Measurements from ENCODE around the gene FAM229A. TPM values are rescaled to one million over a fixed set of nuclear protein-coding genes. Genes with fewer than 3 reads are reported as not detected.
"Not testable (repeated sequence)": the region's sequence is repeated elsewhere in the genome, so short reads cannot be mapped to it uniquely, and the experiment has no call there.

Gene FAM229A
- total RNA-seq, 1 experiment from 2014 or later: 5.6 TPM

DNA sequence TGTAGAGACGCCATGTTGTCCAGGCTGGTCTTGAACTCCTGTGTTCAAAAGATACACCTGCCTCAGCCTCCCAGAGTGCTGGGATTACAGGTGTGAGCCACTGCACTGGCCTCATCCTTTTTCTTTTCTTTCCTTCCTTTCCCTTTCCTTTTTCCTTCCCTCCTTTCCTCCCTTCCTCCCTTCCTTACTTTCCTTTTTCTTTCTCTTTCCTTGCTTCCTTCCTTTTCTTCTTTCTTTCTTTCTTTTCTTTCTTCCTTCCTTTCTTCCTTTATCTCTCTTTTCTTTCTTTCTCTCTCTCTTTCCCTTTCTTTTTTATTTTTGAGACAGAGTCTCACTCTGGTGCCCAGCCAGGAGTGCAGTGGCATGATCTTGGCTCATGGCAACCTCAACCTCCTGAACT lies 5.8 kb downstream of the FAM229A start:
- no peaks in the 10 kb centered on the region for H3K79me1 ChIP-seq (ENCODE audit: insufficient read depth, low read depth, low read length, poor library complexity, severe bottlenecking)
- H2BK20ac ChIP-seq (ENCODE audit: low read depth, low read length, poor library complexity, severe bottlenecking): no peak overlapping the region
- H3K27ac Mint-ChIP-seq: no peak overlapping the region; a peak in 1 of 7 replicates
- peaks cover 9% of the 10 kb centered on the region for H3K23me2 ChIP-seq (ENCODE audit: insufficient read length, low read depth, low read length, poor library complexity, severe bottlenecking)
- H3K9me3 ChIP-seq (ENCODE audit: control insufficient read depth, low read depth, low read length): no peaks in the 10 kb centered on the region
- no peak overlapping the region for H2BK12ac ChIP-seq (ENCODE audit: insufficient read length, low read depth, low read length)
- no peaks in the 10 kb centered on the region; the same call in 1 of the 2 replicates for H3K27me3 ChIP-seq (ENCODE audit: insufficient read depth, low read length)
- H2BK120ac ChIP-seq (ENCODE audit: low read depth, low read length, poor library complexity, severe bottlenecking): no peak overlapping the region
- H4K8ac ChIP-seq (replicated peaks; ENCODE audit: insufficient read length, low read depth, low read length): no peak overlapping the region
- no peak overlapping the region for H3K14ac ChIP-seq (ENCODE audit: insufficient read depth, low read length)
- no peaks in the 10 kb centered on the region for H4K20me1 ChIP-seq (ENCODE audit: control insufficient read depth, insufficient read depth, insufficient read length)
- TF ChIP-seq, protein P1, sequence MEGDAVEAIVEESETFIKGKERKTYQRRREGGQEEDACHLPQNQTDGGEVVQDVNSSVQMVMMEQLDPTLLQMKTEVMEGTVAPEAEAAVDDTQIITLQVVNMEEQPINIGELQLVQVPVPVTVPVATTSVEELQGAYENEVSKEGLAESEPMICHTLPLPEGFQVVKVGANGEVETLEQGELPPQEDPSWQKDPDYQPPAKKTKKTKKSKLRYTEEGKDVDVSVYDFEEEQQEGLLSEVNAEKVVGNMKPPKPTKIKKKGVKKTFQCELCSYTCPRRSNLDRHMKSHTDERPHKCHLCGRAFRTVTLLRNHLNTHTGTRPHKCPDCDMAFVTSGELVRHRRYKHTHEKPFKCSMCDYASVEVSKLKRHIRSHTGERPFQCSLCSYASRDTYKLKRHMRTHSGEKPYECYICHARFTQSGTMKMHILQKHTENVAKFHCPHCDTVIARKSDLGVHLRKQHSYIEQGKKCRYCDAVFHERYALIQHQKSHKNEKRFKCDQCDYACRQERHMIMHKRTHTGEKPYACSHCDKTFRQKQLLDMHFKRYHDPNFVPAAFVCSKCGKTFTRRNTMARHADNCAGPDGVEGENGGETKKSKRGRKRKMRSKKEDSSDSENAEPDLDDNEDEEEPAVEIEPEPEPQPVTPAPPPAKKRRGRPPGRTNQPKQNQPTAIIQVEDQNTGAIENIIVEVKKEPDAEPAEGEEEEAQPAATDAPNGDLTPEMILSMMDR (conservative IDR thresholded peaks at IDR 0.05): no peak
- no CpG with 5 or more reads among the region's 1 CpG for WGBS (ENCODE audit: extremely low coverage, insufficient read length, low lambda C conversion rate)
- no peak overlapping the region for H3K9ac ChIP-seq (ENCODE audit: extremely low read depth, insufficient read length, low read length)
- no peak overlapping the region for H2AFZ ChIP-seq (ENCODE audit: low read length)
- H3K56ac ChIP-seq (ENCODE audit: insufficient read length, low read depth, low read length): no peak overlapping the region
- no peaks in the 10 kb centered on the region for H3K4me1 ChIP-seq (ENCODE audit: insufficient read depth, low read length)
- H3K4ac ChIP-seq (ENCODE audit: low read depth, low read length): no peak overlapping the region
- H3K4me1 Mint-ChIP-seq: peaks cover 19 to 20% of the 10 kb centered on the region in 2 experiments
- H3K27ac ChIP-seq (ENCODE audit: insufficient read length, low read depth, low read length): no peak overlapping the region
- no peak overlapping the region for H3T11ph ChIP-seq (ENCODE audit: low read length)
- H2AK5ac ChIP-seq (ENCODE audit: insufficient read length, low read length): no peak overlapping the region
- no peaks in the 10 kb centered on the region for H3K9me3 Mint-ChIP-seq
- DNase-seq: no peak
- H2BK5ac ChIP-seq (ENCODE audit: insufficient read length, low read length): no peak overlapping the region
- H3K27me3 Mint-ChIP-seq (ENCODE audit: low read depth): peaks cover 22% of the 10 kb centered on the region
- no peaks in the 10 kb centered on the region for H3K79me2 ChIP-seq (ENCODE audit: insufficient read depth, low read length)
- H3K23ac ChIP-seq (ENCODE audit: insufficient read length, low read depth, low read length): no peak overlapping the region
- H4K5ac ChIP-seq (ENCODE audit: insufficient read length, low read depth, low read length): no peak overlapping the region
- no peak overlapping the region for H4K91ac ChIP-seq (ENCODE audit: insufficient read length, low read depth, low read length)
- H3K4me3 Mint-ChIP-seq: no peak overlapping the region
- peaks cover 5 to 22% (median 9%) of the 10 kb centered on the region in 3 experiments; a peak in 5 of 7 replicates for H3K36me3 Mint-ChIP-seq (ENCODE audit: insufficient read depth in 1 of 3, low read depth in 3 of 3)
- no peak overlapping the region for H2BK15ac ChIP-seq (ENCODE audit: low read depth, low read length)
- no peak overlapping the region for H3K18ac ChIP-seq (ENCODE audit: insufficient read length, low read depth, low read length)
- H3K4me2 ChIP-seq (ENCODE audit: insufficient read depth, insufficient read length, low read length): no peak overlapping the region

DNA sequence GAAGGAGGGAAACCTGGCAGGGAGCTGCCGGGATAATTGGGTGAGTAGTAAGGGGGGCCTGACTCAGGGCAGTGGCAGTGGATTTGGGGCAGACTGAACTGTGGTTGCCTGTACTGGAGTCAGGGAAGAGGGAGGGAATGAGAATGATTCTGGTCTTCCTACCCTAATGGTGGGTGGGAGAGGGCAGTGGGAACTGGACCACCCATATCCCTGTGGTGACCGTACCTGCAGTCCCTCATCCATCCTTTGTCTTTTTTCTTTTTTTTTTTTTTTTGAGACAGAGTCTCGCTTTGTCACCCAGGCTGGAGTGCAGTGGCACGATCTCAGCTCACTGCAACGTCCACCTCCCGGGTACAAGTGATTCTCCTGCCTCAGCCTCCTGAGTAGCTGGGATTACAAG lies 6.5 kb downstream of the FAM229A start:
- not testable (repeated sequence) for H3K9me3 ChIP-seq (ENCODE audit: control insufficient read depth, low read depth, low read length); H4K20me1 ChIP-seq (ENCODE audit: control insufficient read depth, insufficient read depth, insufficient read length); H3K56ac ChIP-seq (ENCODE audit: insufficient read length, low read depth, low read length); H3K4me1 ChIP-seq (ENCODE audit: insufficient read depth, low read length); H2BK20ac ChIP-seq (ENCODE audit: low read depth, low read length, poor library complexity, severe bottlenecking); H3K27ac ChIP-seq (ENCODE audit: insufficient read length, low read depth, low read length); H3K9me3 Mint-ChIP-seq; H3K4me2 ChIP-seq (ENCODE audit: insufficient read depth, insufficient read length, low read length); H3K27ac Mint-ChIP-seq; H3K79me2 ChIP-seq (ENCODE audit: insufficient read depth, low read length); H4K91ac ChIP-seq (ENCODE audit: insufficient read length, low read depth, low read length); H3K18ac ChIP-seq (ENCODE audit: insufficient read length, low read depth, low read length); H2BK120ac ChIP-seq (ENCODE audit: low read depth, low read length, poor library complexity, severe bottlenecking); H4K8ac ChIP-seq (replicated peaks; ENCODE audit: insufficient read length, low read depth, low read length); H2BK15ac ChIP-seq (ENCODE audit: low read depth, low read length); H2AFZ ChIP-seq (ENCODE audit: low read length); H3T11ph ChIP-seq (ENCODE audit: low read length); H3K14ac ChIP-seq (ENCODE audit: insufficient read depth, low read length); H2AK5ac ChIP-seq (ENCODE audit: insufficient read length, low read length); H2BK5ac ChIP-seq (ENCODE audit: insufficient read length, low read length); H3K23me2 ChIP-seq (ENCODE audit: insufficient read length, low read depth, low read length, poor library complexity, severe bottlenecking); H3K9ac ChIP-seq (ENCODE audit: extremely low read depth, insufficient read length, low read length); H3K4me3 Mint-ChIP-seq; H3K27me3 ChIP-seq (ENCODE audit: insufficient read depth, low read length); H3K79me1 ChIP-seq (ENCODE audit: insufficient read depth, low read depth, low read length, poor library complexity, severe bottlenecking); H4K5ac ChIP-seq (ENCODE audit: insufficient read length, low read depth, low read length); H3K4ac ChIP-seq (ENCODE audit: low read depth, low read length); H3K23ac ChIP-seq (ENCODE audit: insufficient read length, low read depth, low read length); H2BK12ac ChIP-seq (ENCODE audit: insufficient read length, low read depth, low read length); DNase-seq
- WGBS (ENCODE audit: extremely low coverage, insufficient read length, low lambda C conversion rate): no CpG with 5 or more reads among the region's 6 CpGs
- peaks cover 20% of the 10 kb centered on the region for H3K27me3 Mint-ChIP-seq (ENCODE audit: low read depth)
- H3K4me1 Mint-ChIP-seq: peaks cover 16 to 18% of the 10 kb centered on the region in 2 experiments
- peaks cover 6 to 21% (median 9%) of the 10 kb centered on the region in 3 experiments; a peak in 6 of 7 replicates for H3K36me3 Mint-ChIP-seq (ENCODE audit: insufficient read depth in 1 of 3, low read depth in 3 of 3)
